Tibial nerve (tissue), 3 donors: ENCODE data around the gene EPHA3.

ENCODE experiments used
- POLR2A ChIP-seq, 2 donors: fragments of 450-650 bp; IDR thresholded peaks; one replicate each; pipeline ENCODE4 v1.6.1; 2017; ENCODE audit warnings: antibody characterized with exemption in 2 of 2, mild to moderate bottlenecking in 2 of 2, moderate library complexity in 2 of 2
- TF ChIP-seq, protein P1 (sequence below), 5 experiments: fragments of 200-600 bp in 3 of 5; fragments of 450-650 bp in 2 of 5; sonication (generic) in 3 of 5; IDR thresholded peaks; one replicate each; pipeline ENCODE4 v1.5.1; 2016 to 2019; ENCODE audit warnings: antibody characterized with exemption in 5 of 5, mild to moderate bottlenecking in 3 of 5, moderate library complexity in 2 of 5

DNA sequence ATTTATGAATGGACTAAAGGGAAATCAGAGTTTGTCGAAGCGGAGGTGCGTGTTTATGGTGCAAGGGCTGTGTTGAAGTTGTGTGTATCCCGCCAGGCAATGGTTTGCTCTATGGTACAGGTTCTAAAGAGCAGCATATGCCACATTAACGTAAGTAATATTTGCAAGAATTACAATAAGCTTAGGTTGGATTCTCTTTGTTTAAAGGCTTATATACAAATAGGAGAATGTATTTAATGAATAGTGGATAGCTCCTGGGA is 800 bp downstream of the EPHA3 start:
- TF ChIP-seq, protein P1, sequence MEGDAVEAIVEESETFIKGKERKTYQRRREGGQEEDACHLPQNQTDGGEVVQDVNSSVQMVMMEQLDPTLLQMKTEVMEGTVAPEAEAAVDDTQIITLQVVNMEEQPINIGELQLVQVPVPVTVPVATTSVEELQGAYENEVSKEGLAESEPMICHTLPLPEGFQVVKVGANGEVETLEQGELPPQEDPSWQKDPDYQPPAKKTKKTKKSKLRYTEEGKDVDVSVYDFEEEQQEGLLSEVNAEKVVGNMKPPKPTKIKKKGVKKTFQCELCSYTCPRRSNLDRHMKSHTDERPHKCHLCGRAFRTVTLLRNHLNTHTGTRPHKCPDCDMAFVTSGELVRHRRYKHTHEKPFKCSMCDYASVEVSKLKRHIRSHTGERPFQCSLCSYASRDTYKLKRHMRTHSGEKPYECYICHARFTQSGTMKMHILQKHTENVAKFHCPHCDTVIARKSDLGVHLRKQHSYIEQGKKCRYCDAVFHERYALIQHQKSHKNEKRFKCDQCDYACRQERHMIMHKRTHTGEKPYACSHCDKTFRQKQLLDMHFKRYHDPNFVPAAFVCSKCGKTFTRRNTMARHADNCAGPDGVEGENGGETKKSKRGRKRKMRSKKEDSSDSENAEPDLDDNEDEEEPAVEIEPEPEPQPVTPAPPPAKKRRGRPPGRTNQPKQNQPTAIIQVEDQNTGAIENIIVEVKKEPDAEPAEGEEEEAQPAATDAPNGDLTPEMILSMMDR (IDR thresholded peaks at IDR 0.05) = no peak
- no peak for TF ChIP-seq POLR2A (IDR thresholded peaks at IDR 0.05)
